Measurements from ENCODE around the gene CAPZB.

Gene CAPZB

GRCh38 chr1:19467199-19468187 is 17.8 kb downstream of the CAPZB start:
- no peak for DNase-seq

- no peak for DNase-seq
These were observed 19.2 kb downstream of the CAPZB start for GRCh38 chr1:19466112-19466561.

GRCh38 chr1:19465650-19466049 is 19.7 kb downstream of the CAPZB start:
- DNase-seq = no peak

- DNase-seq = no peak
These were observed 20.2 kb downstream of the CAPZB start for GRCh38 chr1:19465123-19465522.

- no peak for DNase-seq
These were observed 20.6 kb downstream of the CAPZB start for GRCh38 chr1:19464696-19465095.

- DNase-seq = no peak
These were observed 21.9 kb downstream of the CAPZB start for GRCh38 chr1:19463504-19463803.

- no peak for DNase-seq
These were observed 22.4 kb downstream of the CAPZB start for GRCh38 chr1:19462781-19463503.

GRCh38 chr1:19461220-19461554 is 24.2 kb downstream of the CAPZB start:
- DNase-seq = no peak

- DNase-seq = no peak
These were observed 24.7 kb downstream of the CAPZB start for GRCh38 chr1:19460535-19461219.

- DNase-seq = no peak
These were observed 26.4 kb downstream of the CAPZB start for GRCh38 chr1:19458815-19459417.

GRCh38 chr1:19457607-19458006 is 27.7 kb downstream of the CAPZB start:
- DNase-seq = no peak

- DNase-seq = no peak
These were observed 28.3 kb downstream of the CAPZB start for GRCh38 chr1:19456968-19457441.

- DNase-seq = no peak
These were observed 30.0 kb downstream of the CAPZB start for GRCh38 chr1:19455353-19455752.

- no peak for DNase-seq
These were observed 30.8 kb downstream of the CAPZB start for GRCh38 chr1:19454265-19455146.

GRCh38 chr1:19453741-19454201 is 31.6 kb downstream of the CAPZB start:
- DNase-seq = no peak

- DNase-seq = peak; percentile 74
These were observed 33.1 kb downstream of the CAPZB start for GRCh38 chr1:19452221-19452663.

- DNase-seq = peak; percentile 42
These were observed 34.4 kb downstream of the CAPZB start for GRCh38 chr1:19450811-19451515.

- DNase-seq = no peak
These were observed 35.7 kb downstream of the CAPZB start for GRCh38 chr1:19449454-19450228.

GRCh38 chr1:19448491-19449439 is 36.6 kb downstream of the CAPZB start:
- DNase-seq = peak; percentile 78
